HUES48 (cell line): ENCODE results near the gene ETNK1.

Source experiments
- H3K27ac ChIP-seq: one replicate; pipeline ENCODE4 v1.7.0; 2013; ENCODE audit warnings: low read depth, low read length, inconsistent platforms
- H3K27me3 ChIP-seq: 2 replicates; pipeline ENCODE4 v1.6.1; 2013; ENCODE audit warnings: mild to moderate bottlenecking, low read length; ENCODE audit not compliant: control insufficient read depth, insufficient read depth
- H3K36me3 ChIP-seq: 2 replicates; pipeline ENCODE4 v1.6.1; 2013; ENCODE audit warnings: low read length; ENCODE audit not compliant: control insufficient read depth, insufficient read depth
- H3K4me1 ChIP-seq: 2 replicates; pipeline ENCODE4 v1.6.1; 2013; ENCODE audit warnings: mild to moderate bottlenecking, low read length; ENCODE audit not compliant: control insufficient read depth, insufficient read depth
- H3K4me3 ChIP-seq: 2 replicates; pipeline ENCODE4 v1.5.1; 2013; ENCODE audit warnings: mild to moderate bottlenecking, low read depth, low read length
- H3K9ac ChIP-seq: 2 replicates; pipeline ENCODE4 v1.6.1; 2013; ENCODE audit warnings: mild to moderate bottlenecking, low read depth, low read length, moderate library complexity
- H3K9me3 ChIP-seq: 2 replicates; pipeline ENCODE4 v1.6.1; 2013; ENCODE audit warnings: low read length; ENCODE audit not compliant: control insufficient read depth, insufficient read depth

ETNK1 gene

DNA sequence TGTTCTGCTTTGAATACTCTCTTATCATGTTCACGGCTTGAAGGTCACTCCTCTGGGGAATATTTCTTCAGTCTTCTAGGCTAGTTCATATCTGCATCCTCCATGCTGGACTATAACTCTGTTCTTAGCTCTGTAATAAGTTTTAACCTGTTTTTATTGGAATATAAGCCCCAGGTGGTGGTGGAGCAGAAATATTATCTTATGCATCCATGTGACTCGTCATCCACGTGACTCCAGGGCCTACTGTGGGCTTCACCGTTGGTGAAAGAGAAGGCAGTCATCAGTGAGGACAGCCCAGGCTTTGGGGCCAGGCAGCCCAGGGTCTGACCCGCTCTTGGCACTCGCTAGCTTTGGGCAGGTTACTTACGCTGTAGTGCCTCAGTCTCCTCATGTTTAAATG lies 87.1 kb downstream of the ETNK1 start:
- Histone ChIP-seq H3K4me1 (no peaks in the 10 kb centered on the region), H3K36me3 (no peaks in the 10 kb centered on the region), H3K4me3 (no peak overlapping the region), H3K9me3 (no peaks in the 10 kb centered on the region), H3K27ac (no peak overlapping the region), H3K9ac (no peak overlapping the region), H3K27me3 (no peaks in the 10 kb centered on the region)

DNA sequence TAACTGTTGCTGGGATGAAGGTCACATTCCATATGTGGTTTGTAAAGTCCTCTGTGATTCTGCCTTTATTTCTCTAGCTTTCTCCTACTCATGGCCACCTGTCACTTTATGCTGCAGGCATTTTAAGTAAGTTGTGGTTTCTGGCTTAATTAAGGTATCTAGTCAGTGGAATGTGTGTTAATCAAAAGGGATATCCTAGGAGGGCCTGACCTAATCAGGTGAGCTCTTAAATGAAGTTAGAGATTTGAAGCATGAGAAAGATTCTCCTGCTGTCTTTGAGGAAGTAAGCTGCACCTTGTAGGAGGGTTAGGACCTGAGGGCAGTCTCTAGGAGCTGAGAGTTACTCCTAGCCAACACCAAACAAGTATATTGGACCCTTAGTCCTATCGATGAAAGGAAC lies 90.3 kb downstream of the ETNK1 start:
- no peaks in the 10 kb centered on the region for H3K9me3 ChIP-seq
- H3K4me3 ChIP-seq: no peak overlapping the region
- H3K4me1 ChIP-seq: no peaks in the 10 kb centered on the region
- no peak overlapping the region for H3K27ac ChIP-seq
- no peak overlapping the region for H3K9ac ChIP-seq
- no peaks in the 10 kb centered on the region for H3K36me3 ChIP-seq
- H3K27me3 ChIP-seq: no peaks in the 10 kb centered on the region

DNA sequence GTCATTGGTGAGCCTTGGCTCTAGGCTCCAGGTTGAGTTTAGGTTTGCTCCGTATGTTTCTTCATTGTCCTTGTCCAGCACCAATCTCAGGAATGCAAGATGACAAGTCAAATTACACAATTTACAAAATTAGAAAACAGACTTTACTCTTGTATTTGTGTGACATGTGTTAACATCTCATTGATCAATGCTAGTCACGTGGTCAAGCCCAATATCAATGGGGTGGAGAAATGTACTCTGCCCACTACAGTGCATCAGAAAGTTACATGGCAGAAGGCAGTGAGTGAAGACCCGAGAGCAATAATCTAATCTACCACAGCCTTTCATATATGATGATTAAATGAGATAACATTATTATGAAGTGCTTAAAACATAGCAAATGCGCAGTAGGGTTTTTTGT lies 94.8 kb downstream of the ETNK1 start:
- Histone ChIP-seq H3K4me1 (no peaks in the 10 kb centered on the region), H3K9me3 (no peaks in the 10 kb centered on the region), H3K36me3 (no peaks in the 10 kb centered on the region), H3K27me3 (no peaks in the 10 kb centered on the region), H3K4me3 (no peak overlapping the region), H3K9ac (no peak overlapping the region), H3K27ac (no peak overlapping the region)

DNA sequence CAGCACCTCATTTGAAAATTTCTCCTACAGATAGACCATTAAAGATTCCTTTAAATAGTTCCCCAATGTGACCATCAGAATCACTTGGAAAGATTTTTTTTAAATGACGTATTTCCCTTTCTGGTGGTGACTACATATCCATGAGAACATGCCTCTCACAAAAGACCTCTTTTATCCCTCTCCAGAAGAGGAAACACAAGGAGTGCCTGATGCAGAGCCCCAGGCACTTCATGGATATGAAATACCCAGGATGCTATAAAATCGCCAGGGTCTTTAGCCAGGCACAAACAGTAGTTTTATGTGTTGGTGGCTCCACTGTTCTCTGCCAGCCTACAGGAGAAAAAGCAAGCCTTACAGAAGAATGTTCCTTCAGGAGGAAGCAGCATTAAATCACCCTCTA lies 97.1 kb downstream of the ETNK1 start:
- H3K27me3 ChIP-seq: no peaks in the 10 kb centered on the region
- H3K27ac ChIP-seq: no peak overlapping the region
- no peaks in the 10 kb centered on the region for H3K9me3 ChIP-seq
- no peak overlapping the region for H3K4me3 ChIP-seq
- H3K36me3 ChIP-seq: no peaks in the 10 kb centered on the region
- H3K9ac ChIP-seq: no peak overlapping the region
- no peaks in the 10 kb centered on the region for H3K4me1 ChIP-seq

DNA sequence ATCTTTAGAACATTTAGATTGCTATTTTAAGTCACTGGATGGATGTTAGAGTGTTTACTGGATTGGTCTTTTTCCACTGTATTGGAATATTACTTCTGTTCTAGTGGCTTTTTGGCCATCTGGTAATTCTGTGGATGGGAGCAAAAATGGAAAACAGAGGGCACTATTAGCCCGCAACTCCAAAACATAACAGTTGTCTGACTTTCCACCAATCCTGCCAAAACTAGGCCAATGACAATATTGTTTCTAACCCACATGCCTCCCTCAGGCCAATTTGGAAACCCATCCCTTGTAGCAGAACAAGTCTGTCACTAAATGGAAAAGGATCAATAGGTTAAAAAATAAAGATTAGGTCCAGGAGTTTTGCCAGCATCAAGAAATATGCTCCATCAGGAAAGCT lies 97.8 kb downstream of the ETNK1 start:
- H3K9me3 ChIP-seq: no peaks in the 10 kb centered on the region
- H3K9ac ChIP-seq: no peak overlapping the region
- no peaks in the 10 kb centered on the region for H3K4me1 ChIP-seq
- no peak overlapping the region for H3K27ac ChIP-seq
- no peaks in the 10 kb centered on the region for H3K36me3 ChIP-seq
- H3K27me3 ChIP-seq: no peaks in the 10 kb centered on the region
- no peak overlapping the region for H3K4me3 ChIP-seq

DNA sequence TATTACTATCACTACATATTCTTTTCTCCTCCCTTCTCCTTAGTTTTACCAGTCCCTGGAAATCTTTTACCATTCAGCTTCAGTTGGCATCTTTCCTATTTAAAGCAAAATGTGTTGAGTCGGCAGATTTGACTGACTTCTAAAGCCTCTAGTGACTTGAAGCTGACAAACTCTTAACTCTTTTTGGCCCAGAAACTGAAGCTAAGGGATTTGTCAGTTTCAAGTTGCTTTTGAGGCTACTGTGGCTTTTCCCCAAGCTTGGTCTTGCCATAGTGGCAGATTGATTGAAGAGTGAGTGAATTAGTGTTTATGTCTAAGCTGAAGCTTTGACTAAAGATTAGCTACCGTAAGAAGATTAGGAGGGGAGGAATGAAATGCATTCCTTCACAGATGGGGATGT lies 104.0 kb downstream of the ETNK1 start:
- no peak overlapping the region for H3K9ac ChIP-seq
- no peak overlapping the region for H3K27ac ChIP-seq
- no peaks in the 10 kb centered on the region for H3K27me3 ChIP-seq
- no peak overlapping the region for H3K4me3 ChIP-seq
- no peaks in the 10 kb centered on the region for H3K9me3 ChIP-seq
- no peaks in the 10 kb centered on the region for H3K36me3 ChIP-seq
- H3K4me1 ChIP-seq: no peaks in the 10 kb centered on the region

DNA sequence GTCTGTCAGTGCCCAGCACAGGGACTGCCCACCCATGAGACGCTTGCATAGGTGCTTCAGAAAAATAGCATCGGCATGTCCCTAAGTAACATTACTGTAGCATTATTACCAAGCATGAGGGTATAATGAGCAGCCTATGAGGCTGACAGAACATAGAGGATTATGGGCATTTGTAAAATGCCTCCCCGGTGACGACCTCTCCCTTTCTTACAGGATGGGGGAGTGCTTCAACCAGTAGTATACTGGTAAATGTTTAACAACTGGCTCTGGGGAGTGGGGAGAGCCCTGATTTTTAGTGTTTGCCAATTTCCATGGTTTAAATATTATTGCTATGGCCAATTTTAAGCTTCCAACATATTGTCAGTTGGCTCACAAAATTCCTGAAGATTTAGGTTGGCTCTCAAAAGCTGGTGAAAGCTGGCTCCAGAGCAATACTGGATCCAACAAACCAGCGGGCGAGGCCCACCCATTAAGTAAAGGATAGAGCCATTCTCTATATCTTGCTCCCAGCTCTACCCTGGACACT lies 104.5 kb downstream of the ETNK1 start:
- H3K27me3 ChIP-seq: no peaks in the 10 kb centered on the region
- H3K4me1 ChIP-seq: no peaks in the 10 kb centered on the region
- no peaks in the 10 kb centered on the region for H3K36me3 ChIP-seq
- H3K4me3 ChIP-seq: no peak overlapping the region
- no peak overlapping the region for H3K9ac ChIP-seq
- H3K27ac ChIP-seq: no peak overlapping the region
- H3K9me3 ChIP-seq: no peaks in the 10 kb centered on the region

DNA sequence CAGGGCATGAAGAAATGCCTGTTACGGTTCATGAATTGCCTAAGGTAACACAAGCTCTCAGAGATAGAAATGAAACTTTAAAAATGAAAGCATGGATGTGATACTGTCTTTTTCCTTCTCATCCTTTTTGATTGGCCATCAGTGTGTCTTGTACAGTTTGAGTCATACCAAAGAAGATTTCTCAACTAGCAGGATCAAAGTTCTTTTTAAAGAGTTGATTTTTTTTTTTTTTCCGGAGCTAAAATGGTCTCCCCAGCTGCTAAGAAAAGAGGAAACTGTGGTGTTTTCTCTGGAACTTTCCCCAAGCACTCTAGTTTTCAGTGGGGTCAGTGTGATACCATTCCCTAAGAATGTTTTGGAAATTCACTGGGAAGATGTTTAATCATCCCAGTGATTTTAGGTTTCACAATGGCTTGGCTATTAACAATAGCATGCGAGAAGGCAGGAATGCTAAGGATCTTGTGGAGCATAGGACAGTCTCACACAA lies 105.0 kb downstream of the ETNK1 start:
- no peak overlapping the region for H3K9ac ChIP-seq
- H3K4me3 ChIP-seq: no peak overlapping the region
- H3K9me3 ChIP-seq: no peaks in the 10 kb centered on the region
- H3K4me1 ChIP-seq: no peaks in the 10 kb centered on the region
- no peak overlapping the region for H3K27ac ChIP-seq
- no peaks in the 10 kb centered on the region for H3K36me3 ChIP-seq
- H3K27me3 ChIP-seq: no peaks in the 10 kb centered on the region

DNA sequence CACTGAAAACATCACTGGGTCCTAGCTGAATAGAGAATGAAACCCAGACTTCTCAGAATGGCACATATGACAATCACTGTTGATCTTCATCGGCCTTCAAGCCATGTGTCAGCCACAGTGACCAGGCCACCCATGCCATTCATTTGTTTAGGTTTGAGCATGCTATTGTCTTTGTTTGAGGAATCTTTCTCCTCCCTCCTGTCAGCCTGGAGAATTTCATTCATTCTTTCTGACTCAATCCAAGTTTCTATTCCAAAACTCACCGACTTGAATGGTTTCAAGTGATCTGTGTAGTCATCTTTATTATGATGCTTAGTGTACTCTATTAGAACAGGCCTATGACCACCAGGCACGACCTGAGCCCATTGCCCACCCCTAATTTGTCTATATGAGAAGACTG lies 106.3 kb downstream of the ETNK1 start:
- Histone ChIP-seq H3K4me1 (no peaks in the 10 kb centered on the region), H3K4me3 (no peak overlapping the region), H3K9me3 (no peaks in the 10 kb centered on the region), H3K27me3 (no peaks in the 10 kb centered on the region), H3K9ac (no peak overlapping the region), H3K27ac (no peak overlapping the region), H3K36me3 (no peaks in the 10 kb centered on the region)

DNA sequence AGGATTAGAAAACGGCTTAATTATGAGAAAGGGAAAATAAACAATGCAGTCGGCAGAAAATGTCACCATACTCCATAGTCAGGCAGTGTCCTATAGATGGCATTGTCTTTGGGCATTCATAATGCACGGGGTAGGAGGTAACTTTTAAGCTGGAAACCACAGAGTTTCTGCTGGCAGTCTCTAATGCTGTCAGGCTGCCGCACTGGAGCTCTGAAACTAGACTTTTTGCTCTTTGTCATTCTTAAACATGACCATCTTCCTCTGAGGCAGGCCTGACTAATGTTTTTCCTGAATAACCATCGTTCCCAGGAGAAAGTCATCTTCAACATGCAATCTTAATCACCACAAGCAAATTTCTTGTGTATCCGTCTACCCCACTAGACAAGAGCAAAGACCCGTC lies 108.8 kb downstream of the ETNK1 start:
- Histone ChIP-seq H3K4me3 (no peak overlapping the region), H3K9ac (no peak overlapping the region), H3K4me1 (no peaks in the 10 kb centered on the region), H3K27ac (no peak overlapping the region), H3K36me3 (no peaks in the 10 kb centered on the region), H3K9me3 (no peaks in the 10 kb centered on the region), H3K27me3 (no peaks in the 10 kb centered on the region)

DNA sequence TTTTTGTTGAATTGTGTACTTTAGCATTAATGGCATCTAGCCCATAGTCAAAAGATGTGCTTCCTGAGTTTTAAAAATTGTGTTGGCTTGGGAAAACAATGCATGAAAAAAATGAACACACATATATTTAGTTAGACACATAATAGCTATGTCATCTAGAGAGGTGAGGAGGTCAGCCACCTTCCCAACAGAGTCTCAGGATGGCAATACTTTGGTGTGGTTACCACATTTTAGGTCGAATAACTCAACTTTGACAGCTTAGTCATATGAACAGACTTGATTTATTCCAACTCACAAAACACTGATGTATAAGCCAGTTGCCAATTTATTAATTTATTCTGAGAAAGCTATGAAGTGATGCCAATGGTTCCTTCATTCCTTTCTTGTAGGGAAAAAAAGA lies 114.0 kb downstream of the ETNK1 start:
- no peaks in the 10 kb centered on the region for H3K36me3 ChIP-seq
- H3K9ac ChIP-seq: no peak overlapping the region
- no peaks in the 10 kb centered on the region for H3K9me3 ChIP-seq
- H3K4me1 ChIP-seq: peaks cover 4% of the 10 kb centered on the region; the same call in 1 of the 2 replicates
- H3K27me3 ChIP-seq: no peaks in the 10 kb centered on the region
- no peak overlapping the region for H3K27ac ChIP-seq
- no peak overlapping the region for H3K4me3 ChIP-seq
